DMS 273 (cell line): Measurements from ENCODE around the gene LOXHD1.

Experiments
- DNase-seq: peaks from one replicate; lab custom pipeline; 2025; ENCODE audit not compliant: unreplicated experiment; lab: John Stamatoyannopoulos, UW

The LOXHD1 gene

DNA sequence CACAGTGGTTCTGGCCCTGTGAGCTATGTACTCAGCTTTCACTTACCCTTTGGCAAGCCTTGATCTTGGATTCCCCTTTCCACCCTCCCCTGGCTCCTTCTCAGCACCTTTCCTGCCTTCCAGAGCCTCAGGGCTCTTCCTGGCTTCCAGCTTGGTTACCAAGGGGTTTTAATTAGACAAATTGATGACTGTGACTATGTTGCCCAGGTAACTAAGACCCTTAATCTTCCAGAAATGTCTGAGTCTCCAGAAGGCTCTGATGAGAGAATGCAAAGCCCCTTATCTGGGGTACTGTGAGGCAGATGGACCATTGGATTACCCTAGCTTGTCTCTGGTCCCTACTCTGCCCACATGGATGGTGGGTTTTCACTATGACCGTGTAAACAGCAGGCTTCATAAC is 174.2 kb downstream of the LOXHD1 start:
- no peak for DNase-seq

GRCh38 chr18:46481847-46482245 is 175.2 kb downstream of the LOXHD1 start:
- peak; percentile 12 for DNase-seq

GRCh38 chr18:46481048-46481846 is 175.8 kb downstream of the LOXHD1 start:
- DNase-seq, result peak; percentile 82

GRCh38 chr18:46480226-46480625 is 176.8 kb downstream of the LOXHD1 start:
- peak; percentile 53 for DNase-seq

GRCh38 chr18:46478796-46479195 is 178.2 kb downstream of the LOXHD1 start:
- DNase-seq, result no peak

DNA sequence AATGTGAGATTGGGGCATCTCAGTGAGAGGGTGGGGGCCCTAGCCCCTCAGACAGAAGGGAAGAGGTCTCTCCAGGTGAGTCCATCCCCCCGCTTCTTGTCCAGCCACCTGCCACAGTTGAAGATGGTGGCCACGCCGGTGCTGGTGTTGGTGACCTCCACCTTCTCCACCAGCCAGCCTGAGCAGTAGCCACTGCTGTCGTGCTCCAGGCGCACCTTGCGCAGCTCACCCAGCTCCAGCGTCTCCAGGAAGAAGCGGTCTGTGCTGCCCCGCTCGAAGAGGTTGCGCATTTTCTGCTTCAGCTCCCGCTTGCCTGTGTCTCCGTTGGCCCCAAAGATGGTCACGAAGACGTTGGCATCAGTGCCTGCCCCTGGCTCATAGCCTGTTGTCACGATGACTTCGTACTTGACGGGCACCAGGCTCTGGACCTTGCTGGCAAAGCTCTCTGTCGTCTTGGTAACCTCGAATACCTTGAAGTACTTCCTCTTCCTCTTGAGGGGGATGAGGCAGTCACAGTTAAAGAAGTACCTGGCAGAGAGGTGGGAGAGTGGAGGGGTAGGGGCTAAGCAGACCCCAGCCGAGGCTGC is 179.5 kb downstream of the LOXHD1 start:
- DNase-seq, result no peak

GRCh38 chr18:46475390-46475752 is 181.6 kb downstream of the LOXHD1 start:
- no peak for DNase-seq

DNA sequence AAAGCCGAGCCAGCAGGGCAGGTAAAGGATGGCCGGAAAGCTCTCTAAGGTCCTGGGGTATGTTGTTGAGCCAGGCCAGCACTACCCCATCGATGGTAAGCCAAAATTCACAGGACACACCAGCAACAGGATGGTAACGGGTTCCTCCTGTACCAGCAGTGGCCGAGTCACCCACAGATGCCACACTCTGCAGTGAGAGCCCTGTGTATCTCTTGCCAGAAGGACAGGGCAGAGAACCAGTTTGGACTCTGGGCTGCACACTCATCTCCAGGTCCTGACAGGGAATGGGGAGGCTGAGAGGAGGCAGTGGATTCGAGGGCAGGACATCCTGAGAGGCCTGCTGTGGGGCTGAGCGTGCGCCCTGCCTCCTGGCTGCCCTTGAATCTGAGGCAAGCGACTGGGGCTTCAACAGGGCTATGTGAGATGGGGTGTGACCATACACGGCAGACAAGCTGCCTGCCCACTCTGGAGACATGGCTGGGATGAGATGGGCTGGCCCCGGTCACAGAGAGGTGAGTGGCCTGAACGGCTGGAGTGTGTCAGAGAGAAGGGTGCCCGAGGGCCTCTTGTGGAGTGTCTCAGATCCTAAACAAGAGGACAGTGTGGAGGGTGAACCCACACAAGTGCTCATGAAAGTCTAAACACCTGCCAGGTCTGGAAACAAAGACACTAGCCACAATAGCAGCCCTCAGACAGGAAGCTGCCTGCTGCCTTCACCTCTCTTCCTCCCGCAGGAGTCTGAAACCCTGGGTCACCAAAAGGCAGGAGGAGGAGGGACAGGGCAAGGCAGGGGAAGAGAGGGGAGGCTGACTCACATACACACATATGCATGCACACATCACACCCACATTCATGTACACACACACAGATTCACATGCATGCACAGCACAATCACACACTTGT is 182.3 kb downstream of the LOXHD1 start:
- no peak for DNase-seq

- DNase-seq, result no peak
These were observed 185.1 kb downstream of the LOXHD1 start for GRCh38 chr18:46471809-46472498.

- no peak for DNase-seq
These were observed 186.3 kb downstream of the LOXHD1 start for GRCh38 chr18:46470714-46471113.

DNA sequence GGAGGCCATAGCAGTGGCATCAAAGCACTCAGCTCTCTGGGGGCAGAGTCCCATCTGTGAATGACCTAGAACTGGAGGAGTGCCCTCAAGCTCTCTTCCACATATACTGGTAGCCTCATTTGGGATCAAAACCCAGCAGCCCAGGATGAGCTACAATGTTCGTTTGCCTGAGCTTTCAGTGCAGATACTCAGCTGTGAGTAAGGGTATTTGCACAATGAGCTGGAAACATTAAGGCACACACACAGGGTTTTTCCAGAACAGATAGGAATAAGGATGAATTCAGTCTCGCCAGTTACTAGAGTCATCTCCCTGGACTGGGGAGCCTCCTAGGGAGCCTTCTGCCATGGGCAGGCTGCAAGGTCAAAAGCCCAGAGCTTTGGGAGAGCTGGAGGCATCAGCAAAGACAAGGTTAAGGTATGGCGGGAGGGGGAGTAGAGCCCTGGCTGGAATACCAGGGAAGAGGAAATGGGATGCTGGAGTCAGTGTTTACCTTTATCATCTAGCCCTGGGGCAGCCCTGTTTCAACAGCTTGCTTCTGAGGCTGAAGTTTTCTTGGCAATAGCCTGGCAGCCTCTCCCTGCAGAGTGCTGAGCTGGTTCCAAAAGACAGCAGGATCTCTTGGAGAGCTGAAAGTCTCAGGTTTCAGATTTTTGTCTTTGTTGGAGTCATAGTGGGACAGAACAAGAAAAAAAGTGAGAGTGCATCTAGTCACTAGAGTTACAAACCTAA is 187.7 kb downstream of the LOXHD1 start:
- peak; percentile 86 for DNase-seq

GRCh38 chr18:46468426-46469180 is 188.4 kb downstream of the LOXHD1 start:
- DNase-seq, result no peak

GRCh38 chr18:46466234-46467160 is 190.5 kb downstream of the LOXHD1 start:
- DNase-seq, result peak; percentile 16

DNA sequence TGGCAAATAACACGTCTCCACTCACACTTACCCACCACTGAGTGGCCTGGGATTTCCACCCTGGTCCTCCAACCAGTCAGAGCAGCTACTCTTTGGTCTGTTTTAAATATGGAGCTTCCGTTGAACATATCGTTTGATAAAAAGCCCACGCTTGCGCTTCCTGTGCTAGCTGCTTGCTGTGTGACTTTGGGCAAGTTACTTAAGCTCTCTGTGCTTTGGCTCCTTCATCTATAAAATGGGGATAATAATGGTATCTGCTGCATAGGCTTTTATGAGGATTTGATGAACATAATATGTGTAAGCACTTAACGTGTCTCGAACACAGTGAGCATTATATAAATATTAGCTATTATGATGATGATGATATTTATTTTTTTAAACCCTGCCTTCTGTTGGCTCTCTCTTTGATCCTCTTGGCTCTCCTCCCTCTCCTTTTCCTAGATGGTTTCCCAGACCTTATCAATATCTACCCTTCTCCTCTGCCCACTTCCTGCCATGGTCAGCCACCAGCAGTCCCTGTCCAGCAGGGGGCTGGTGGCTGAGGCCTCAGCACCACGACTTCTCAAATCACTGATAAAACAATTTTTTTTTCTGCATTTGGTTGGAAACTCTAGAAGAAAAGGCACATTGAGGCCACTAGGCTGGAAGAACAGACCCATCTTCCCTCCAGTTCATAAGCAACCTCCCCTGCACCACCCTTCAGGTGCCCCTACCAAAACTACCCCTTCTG is 191.9 kb downstream of the LOXHD1 start:
- no peak for DNase-seq

DNA sequence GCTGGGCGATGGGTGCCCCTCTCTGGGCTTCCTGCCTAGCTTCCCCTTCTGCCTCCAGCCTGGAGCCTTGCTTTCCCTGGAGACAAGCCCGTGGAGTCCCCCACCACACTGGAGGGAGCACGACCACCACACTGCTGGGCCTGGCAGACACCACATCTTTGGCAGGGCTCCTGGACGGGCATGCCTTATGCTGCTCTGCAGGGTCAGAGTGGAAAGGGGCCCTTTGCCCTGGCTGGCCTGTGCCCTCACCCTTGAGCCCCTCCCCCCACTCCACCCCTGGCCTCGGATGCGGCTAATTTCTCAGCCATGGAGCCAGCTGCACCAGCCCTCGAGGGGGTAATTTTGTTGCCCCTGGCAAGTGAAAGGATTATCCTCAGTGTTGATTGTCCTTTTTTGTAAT is 194.5 kb downstream of the LOXHD1 start:
- no peak for DNase-seq

- DNase-seq, result no peak
These were observed 195.0 kb downstream of the LOXHD1 start for GRCh38 chr18:46461993-46462392.

- no peak for DNase-seq
These were observed 196.3 kb downstream of the LOXHD1 start for GRCh38 chr18:46460754-46461153.
